ENCODE data around the gene HMCN2. TPM values are rescaled to one million over a fixed set of nuclear protein-coding genes. Genes with fewer than 3 reads are reported as not detected.
"Not testable (repeated sequence)": the region's sequence is repeated elsewhere in the genome, so short reads cannot be mapped to it uniquely, and the experiment has no call there.

Gene HMCN2
- polyA plus RNA-seq, 1 donor, result 7.5 TPM

GRCh38 chr9:130398487-130399240, 133.1 kb downstream of the HMCN2 start:
- no peak for DNase-seq

GRCh38 chr9:130399768-130400167, 134.2 kb downstream of the HMCN2 start:
- DNase-seq, result no peak

GRCh38 chr9:130400870-130401269, 135.3 kb downstream of the HMCN2 start:
- DNase-seq, result no peak

DNA sequence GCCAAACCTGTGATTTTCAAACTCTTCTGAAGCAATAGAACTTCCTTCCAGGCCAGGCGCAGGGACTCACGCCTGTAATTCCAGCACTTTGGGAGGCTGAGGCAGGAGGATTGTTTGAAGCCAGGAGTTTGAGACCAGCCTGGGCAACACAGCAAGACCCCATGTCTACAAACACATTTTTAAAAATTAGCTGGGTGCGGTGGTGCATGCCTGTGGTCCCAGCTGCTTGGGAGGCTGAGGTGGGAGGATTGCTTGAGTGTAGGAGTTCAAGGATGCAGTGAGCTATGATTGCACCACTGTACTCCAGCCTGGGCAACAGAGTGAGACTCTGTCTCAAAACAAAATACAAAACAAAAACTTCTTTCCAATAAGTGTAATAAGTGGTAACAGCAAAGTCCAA, 136.2 kb downstream of the HMCN2 start:
- DNase-seq, result not testable (repeated sequence)

DNA sequence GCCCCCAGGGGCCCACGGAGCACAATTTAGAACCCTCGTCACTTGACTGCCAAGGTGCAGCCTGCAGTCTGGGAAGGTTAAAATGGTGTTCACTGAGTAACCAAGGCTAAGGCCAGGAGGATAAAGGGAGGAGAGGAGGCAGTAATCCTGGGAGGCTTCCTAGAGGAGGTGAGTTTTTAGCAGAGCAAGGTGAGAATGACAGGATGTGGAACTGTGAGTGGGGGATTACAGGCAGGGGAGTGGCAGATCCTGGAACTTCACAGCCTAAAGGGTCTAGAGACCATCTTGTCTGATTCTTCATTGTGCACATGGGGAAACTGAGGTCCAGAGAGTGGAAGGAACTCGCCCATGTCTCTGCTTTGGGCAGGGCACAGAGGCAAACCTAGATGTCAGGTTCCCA, 136.7 kb downstream of the HMCN2 start:
- no peak for DNase-seq

- no peak for DNase-seq
Measured at GRCh38 chr9:130402645-130403440, 137.3 kb downstream of the HMCN2 start.

- DNase-seq, result no peak
Measured at GRCh38 chr9:130405657-130406257, 140.2 kb downstream of the HMCN2 start.

DNA sequence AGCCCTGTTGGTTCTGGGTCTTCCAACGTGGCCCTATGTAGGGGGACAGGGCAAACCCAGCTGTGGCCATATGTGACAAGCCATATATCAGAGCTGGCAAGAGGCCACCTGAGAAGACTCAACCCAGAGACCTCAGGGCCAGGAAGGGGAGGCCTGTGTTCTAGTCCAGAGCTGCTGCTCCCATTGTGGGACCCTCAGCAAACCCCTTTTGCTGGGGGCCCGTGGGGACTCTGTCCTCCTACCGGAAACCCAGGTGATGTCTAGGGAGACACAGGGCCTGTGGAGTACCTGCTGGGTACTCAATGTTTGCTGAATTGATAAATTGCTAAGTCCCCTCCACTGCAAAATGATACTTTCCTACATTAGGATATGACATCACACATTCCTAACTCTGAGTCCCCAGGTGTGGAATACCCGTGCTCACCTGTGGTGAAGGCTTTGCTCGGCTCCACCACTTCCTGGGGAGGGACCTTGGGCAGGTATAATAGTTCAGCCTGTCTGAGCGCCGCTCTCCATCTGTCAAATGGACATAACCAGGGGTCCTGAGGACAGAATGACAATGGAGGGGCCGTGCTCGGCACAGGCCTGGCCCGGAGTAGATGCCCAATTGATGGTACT, 140.8 kb downstream of the HMCN2 start:
- DNase-seq, result no peak

GRCh38 chr9:130407916-130408663, 142.5 kb downstream of the HMCN2 start:
- DNase-seq, result no peak

DNA sequence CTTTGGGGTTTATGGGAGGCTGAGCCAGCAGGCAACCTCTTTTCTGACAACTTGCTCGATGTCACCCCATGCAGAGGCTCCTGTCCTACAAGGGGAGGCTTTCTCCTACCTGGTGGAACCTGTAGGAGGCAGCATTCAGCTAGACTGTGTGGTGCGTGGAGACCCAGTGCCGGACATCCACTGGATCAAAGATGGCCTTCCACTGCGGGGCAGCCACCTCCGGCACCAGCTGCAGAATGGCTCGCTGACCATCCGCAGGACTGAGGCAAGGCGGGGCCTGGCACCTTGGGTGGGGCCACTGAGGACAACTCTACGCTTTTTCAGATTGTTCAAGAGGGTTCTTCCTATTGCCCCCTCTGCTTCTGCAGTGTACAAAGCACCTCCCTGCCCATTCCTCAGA, 143.1 kb downstream of the HMCN2 start:
- DNase-seq, result no peak

GRCh38 chr9:130409246-130409645, 143.7 kb downstream of the HMCN2 start:
- no peak for DNase-seq

DNA sequence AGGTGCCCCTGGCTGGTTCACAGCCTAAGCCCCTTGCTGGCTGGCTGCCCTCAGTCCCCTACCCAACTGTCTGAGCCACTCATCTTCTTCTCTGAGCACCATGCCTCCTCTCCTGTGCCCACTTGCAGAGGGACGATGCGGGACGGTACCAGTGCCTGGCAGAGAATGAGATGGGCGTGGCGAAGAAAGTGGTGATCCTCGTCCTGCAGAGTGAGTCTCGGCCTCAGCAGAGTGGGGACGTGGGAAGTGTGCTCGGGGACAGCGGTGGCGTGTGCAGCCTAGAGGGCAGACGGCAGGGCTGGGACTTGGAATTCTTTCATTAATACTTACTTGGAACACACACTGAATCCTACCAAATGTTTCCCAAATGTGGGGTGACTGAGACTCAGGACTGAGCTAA, 144.9 kb downstream of the HMCN2 start:
- DNase-seq, result no peak

DNA sequence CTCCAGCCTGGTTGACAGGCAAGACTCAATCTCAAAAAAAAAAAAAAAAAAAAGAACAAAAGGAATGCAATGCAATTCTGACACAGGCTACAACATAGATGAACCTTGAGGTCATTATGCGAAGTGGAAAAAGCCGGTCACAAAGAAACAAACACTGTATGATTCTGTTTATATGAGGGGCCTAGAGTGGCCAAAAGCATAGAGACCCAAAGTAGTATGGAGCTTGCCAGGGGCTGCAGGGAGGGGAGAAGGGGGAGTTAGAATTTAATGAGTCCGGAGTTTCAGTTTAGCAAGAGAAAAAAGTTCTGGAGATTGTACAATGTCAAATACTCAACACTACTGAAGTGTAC, 146.0 kb downstream of the HMCN2 start:
- DNase-seq, result no peak

DNA sequence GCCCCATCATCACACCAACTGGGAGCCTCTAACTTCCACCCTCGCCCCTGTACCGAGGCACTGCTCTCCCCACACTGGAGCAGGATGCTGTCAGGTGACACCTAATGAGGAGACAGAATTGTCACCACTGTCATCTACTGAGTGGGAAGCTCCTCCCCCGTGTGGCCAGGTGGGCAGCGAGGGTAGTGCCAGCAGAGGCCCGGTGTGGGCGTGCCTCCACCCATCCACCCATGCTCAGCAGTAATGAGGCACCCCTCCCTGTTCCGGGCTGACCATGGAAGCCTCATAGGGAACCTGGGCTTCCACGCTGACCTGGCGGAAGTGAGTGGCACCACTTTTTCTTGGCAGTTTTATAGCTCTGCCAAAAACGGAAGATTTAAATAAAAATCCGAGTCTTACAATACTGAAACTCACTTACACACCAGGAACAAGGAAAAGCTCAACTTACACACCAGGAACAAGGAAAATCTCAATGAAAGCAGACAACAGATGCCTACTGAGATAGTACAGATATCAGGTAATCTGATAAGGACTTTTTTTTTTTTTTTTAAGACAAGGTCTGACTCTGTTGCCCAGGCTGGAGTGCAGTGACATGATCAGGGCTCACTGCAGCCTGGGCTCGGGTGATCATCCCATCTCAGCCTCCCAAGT, 148.6 kb downstream of the HMCN2 start:
- DNase-seq, result no peak

DNA sequence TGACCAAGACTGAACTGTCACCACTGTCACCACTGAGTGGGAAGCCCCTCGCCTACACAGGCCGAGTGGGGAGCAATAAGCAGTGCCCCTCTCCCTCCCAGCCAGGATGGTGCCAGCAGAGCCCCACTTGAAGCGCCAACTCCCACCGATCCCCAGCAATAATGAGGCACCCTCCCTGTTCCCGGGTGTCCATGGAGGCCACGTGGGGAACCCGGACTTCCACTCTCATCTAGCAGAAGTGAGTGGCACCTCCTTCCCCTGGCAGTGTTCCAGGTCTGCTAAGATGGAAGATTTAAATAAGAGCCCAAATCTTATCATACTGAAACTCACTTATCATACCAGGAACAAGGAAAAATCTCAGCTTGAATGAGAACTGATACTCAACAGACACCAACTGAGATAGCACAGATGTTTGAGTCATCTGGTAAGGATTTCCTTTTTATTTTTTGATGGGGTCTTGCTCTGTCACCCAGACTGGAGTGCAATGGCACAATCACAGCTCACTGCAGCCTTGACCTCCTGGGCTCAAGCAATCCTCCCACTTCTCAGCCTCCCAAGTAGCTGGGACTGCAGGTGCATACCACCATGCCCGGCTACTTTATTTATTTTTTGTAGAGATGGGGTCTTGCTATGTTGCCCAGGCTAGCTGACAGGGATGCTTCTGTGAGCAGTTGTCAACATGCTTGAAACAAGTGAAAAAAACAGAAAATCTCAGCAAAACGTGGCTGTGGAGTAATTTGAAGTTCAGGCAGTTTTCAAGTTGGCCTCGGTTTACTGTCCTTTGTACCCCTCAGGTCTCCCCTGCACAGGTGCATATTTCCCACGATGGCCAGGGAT, 149.6 kb downstream of the HMCN2 start:
- DNase-seq, result no peak

DNA sequence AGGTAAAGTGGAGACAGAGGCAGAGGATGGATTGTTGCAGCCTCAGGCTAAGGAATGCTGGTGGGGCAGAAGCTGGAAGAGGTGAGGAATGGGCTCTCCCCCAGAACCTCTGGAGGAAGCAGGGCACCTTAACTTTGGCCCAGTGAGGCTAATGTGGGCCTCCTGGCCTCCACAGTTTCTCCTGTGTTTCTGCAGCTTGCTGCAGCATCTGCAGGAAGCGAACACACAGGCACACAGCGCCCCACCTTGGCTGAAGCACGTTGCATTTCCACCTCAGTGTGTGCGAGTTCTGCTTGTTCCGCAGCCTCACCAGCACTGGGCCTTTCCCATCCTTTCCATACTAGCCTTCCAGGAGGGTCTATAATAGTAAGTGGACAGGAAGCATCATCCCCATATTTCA, 152.0 kb downstream of the HMCN2 start:
- DNase-seq, result no peak

DNA sequence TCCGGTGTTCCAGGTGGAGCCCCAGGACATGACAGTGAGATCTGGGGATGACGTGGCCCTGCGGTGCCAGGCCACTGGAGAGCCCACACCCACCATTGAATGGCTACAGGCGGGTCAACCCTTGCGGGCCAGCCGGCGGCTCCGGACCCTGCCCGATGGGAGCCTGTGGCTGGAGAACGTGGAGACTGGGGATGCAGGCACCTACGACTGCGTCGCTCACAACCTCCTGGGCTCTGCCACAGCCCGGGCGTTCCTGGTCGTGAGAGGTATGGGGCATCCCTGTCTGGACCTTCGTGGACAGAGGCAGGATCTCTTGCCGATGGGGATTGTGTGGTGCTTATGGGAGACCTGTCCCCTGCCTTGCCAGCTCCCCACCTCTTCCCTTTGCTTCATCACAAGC, 153.2 kb downstream of the HMCN2 start:
- no peak for DNase-seq

DNA sequence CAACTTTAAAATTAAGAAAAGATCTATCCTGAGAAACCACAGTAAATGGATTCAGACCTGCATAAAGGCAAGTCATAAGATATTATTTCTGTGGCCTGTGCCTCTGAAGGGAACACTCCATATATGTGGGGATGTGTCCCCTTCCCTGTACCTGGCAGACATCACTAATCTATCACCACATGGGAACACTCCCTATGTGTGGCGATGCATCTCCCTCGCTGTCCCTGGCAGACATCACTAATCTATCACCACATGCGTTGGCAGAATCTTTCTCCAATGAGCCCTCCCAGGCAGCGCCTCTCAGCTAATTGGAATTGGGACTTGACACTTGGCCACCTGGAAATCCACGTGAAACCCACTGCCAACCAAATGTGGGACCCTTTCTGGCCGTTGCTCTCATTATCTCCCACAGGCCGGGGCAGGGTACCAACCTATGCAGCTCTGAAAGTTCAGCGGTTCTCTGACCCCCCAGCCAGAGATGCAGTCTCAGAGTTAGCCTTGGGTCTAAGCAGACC, 154.0 kb downstream of the HMCN2 start:
- no peak for DNase-seq

- DNase-seq, result no peak
Measured at GRCh38 chr9:130421154-130421801, 155.7 kb downstream of the HMCN2 start.

DNA sequence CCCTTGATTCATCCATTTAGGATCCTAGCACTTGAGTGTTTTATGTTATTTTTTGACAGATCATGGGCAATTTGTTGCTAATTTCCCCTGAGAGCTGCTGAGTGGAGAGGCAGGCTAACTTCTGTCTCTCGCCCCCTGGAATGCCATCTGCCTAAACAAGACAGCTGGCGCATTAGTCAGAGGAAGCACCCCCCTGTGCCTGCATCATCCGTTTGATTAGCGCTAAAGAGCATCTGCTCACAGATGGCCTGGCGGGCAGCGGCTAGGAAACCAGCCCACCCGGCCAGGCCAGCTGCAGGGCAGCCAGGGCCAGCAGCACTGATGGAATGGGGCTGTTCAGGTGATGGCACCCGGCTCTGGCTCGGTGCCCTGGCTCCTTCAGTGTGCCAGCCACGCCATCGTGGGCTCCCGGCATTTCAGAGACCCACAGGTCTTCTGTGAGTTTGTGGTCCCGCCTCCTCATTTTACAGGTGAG, 156.3 kb downstream of the HMCN2 start:
- peak; percentile 20 for DNase-seq

Data from hindlimb muscle (tissue), 1 donor.